GM12878 (cell line): ENCODE data around the gene ZNF148. TPM values are rescaled to one million over a fixed set of nuclear protein-coding genes. Genes with fewer than 3 reads are reported as not detected.

ENCODE experiments used
- ATAC-seq: fragments of 200-7000 bp; cut with Tn5 transposase; 3 replicates; pipeline ENCODE4 v1.9.1; 2020; ENCODE audit warnings: mild to moderate bottlenecking, moderate library complexity
- BruUV-seq: library from RNA; stranded (reverse); fragments of 400-500 nt; replicated peaks from 2 replicates; lab custom pipeline; 2021; lab: Mats Ljungman, UMichigan
- CTCF ChIA-PET: fragments of 300-600 bp; sonication (Branson Sonifier 250); formaldehyde crosslinking; extraction: SDS; loops from one replicate; lab custom pipeline; 2021; ENCODE audit warnings: inconsistent platforms; lab: Yijun Ruan, JAX
- POLR2A ChIA-PET: fragments of 350-600 bp; formaldehyde crosslinking; extraction: SDS; loops from one replicate; lab custom pipeline; 2021; ENCODE audit warnings: inconsistent platforms; lab: Charles Lee
- RAD21 ChIA-PET: fragments of 300-600 bp; sonication (Branson Sonifier 250); formaldehyde crosslinking; loops from one replicate; lab custom pipeline; 2023; ENCODE audit warnings: antibody characterized with exemption; ENCODE audit not compliant: unreplicated experiment; lab: Charles Lee
- SMC1A ChIA-PET: fragments of 300-600 bp; sonication (Branson Sonifier 250); formaldehyde crosslinking; loops from one replicate; lab custom pipeline; 2023; ENCODE audit not compliant: unreplicated experiment, uncharacterized antibody; lab: Charles Lee
- DNase-seq: peaks from one replicate; pipeline ENCODE4 v3.0.0-alpha.2; 2011; ENCODE audit warnings: low read depth, low spot score
- FAIRE-seq: peaks from 3 replicates; lab custom pipeline; 2011; peaks lifted over from hg19 to GRCh38; lab: Jason Lieb, UNC
- H2AFZ ChIP-seq: 2 replicates; pipeline ENCODE4 v1.6.0; 2011; ENCODE audit warnings: low read depth, low read length, control low read depth; ENCODE audit not compliant: control insufficient read depth
- H3K27ac ChIP-seq: 2 replicates; pipeline ENCODE4 v1.5.1; 2011; ENCODE audit warnings: control low read depth; ENCODE audit not compliant: control insufficient read depth, insufficient read depth
- H3K27me3 ChIP-seq, 2 experiments: replicated peaks in 1 of 2; 2 replicates each; pipeline versions ENCODE4 v1.6.0 to v1.6.1; 2011; ENCODE audit warnings: low read length in 1 of 2; ENCODE audit not compliant: control insufficient read depth in 2 of 2, insufficient read depth in 2 of 2
- H3K36me3 ChIP-seq, 2 experiments: 2 replicates each; pipeline ENCODE4 v1.5.1; 2011; ENCODE audit warnings: low read length in 1 of 2; ENCODE audit not compliant: control insufficient read depth in 2 of 2, insufficient read depth in 2 of 2
- H3K4me1 ChIP-seq: 2 replicates; pipeline ENCODE4 v1.6.1; 2011; ENCODE audit warnings: mild to moderate bottlenecking, low read length, moderate library complexity, mixed read lengths; ENCODE audit not compliant: control insufficient read depth, insufficient read depth
- H3K4me2 ChIP-seq: 2 replicates; pipeline ENCODE4 v1.6.0; 2011; ENCODE audit warnings: control low read depth; ENCODE audit not compliant: control insufficient read depth, insufficient read depth
- H3K4me3 ChIP-seq: fragments of 200-600 bp; sonication (generic); 2 replicates; pipeline ENCODE4 v1.5.1; 2016
- H3K79me2 ChIP-seq: 2 replicates; pipeline ENCODE4 v1.6.0; 2011; ENCODE audit warnings: low read length; ENCODE audit not compliant: control insufficient read depth, insufficient read depth
- H3K9ac ChIP-seq: 2 replicates; pipeline ENCODE4 v1.8.0; 2011; ENCODE audit warnings: low read length, control low read depth, mixed read lengths; ENCODE audit not compliant: control insufficient read depth, insufficient read depth
- H3K9me3 ChIP-seq: replicated peaks from 3 replicates; pipeline ENCODE4 v1.5.1; 2011; ENCODE audit warnings: mild to moderate bottlenecking, low read length; ENCODE audit not compliant: control insufficient read depth, insufficient read depth
- H4K20me1 ChIP-seq: 2 replicates; pipeline ENCODE4 v1.6.0; 2011; ENCODE audit not compliant: control insufficient read depth, insufficient read depth
- CHD1 ChIP-seq: IDR thresholded peaks from 2 replicates; pipeline ENCODE4 v1.6.1; 2012; ENCODE audit warnings: low read depth, low read length, improper control_type of control experiment
- MYC ChIP-seq: IDR thresholded peaks from 2 replicates; pipeline ENCODE4 v1.6.1; 2011; ENCODE audit warnings: mild to moderate bottlenecking, low read length, moderate library complexity, inconsistent platforms; ENCODE audit not compliant: insufficient read depth, insufficient replicate concordance, insufficient read length, severe bottlenecking
- NFYB ChIP-seq: IDR thresholded peaks from 2 replicates; pipeline ENCODE4 v1.6.1; 2011; ENCODE audit warnings: low read depth, mild to moderate bottlenecking, low read length, improper control_type of control experiment, moderate library complexity; ENCODE audit not compliant: insufficient read depth
- PML ChIP-seq: IDR thresholded peaks from 2 replicates; pipeline ENCODE4 v1.6.1; 2012; ENCODE audit warnings: low read length, inconsistent platforms
- ZNF687 ChIP-seq: fragments of 450-650 bp; IDR thresholded peaks from 2 replicates; pipeline ENCODE4 v1.6.1; 2017; ENCODE audit warnings: mild to moderate bottlenecking, moderate library complexity
- WGBS: methylation state at CpG from one replicate; pipeline ENCODE4 v1.1.6; 2016; ENCODE audit warnings: low lambda C conversion rate; ENCODE audit not compliant: insufficient replicate concordance, insufficient coverage; ENCODE audit errors: missing lambda C conversion rate; 5-methylcytosine and 5-hydroxymethylcytosine counted together
- in situ Hi-C: fragments of 300-500 bp; cut with MboI; formaldehyde crosslinking; loops from 9 replicates; pipeline ENCODE4 v1.14.3; 2018; ENCODE audit warnings: mixed read lengths
- intact Hi-C: fragments of 100-400 bp; cut with micrococcal nuclease; formaldehyde crosslinking; loops from one replicate; pipeline ENCODE4 v1.14.2; 2022; ENCODE audit not compliant: unreplicated experiment
- polyA plus RNA-seq, 11 experiments: library from polyadenylated mRNA; depleted of rRNA in 4 of 11; unstranded in 6 of 11; stranded (reverse) in 5 of 11; fragments of >200 nt; fragmentation: Nextera tagmentation in 4 of 11; fragmentation: Illumina TruSeq in 1 of 11; extraction: Ambion mirVana in 4 of 11; extraction: Trizol in 1 of 11; gene quantifications; 1 replicate in 1 of 11; 2 replicates in 10 of 11; pipeline versions ENCODE4 v1.2.1 to v1.2.3, GENCODE V29; 2011 to 2016; ENCODE audit warnings: inconsistent platforms in 2 of 11, missing spikeins in 2 of 11, low read depth in 1 of 11
- total RNA-seq, 4 experiments: library from RNA; depleted of rRNA in 3 of 4; stranded (reverse); fragments of >200 nt in 3 of 4; fragmentation: Illumina TruSeq in 1 of 4; extraction: Trizol in 1 of 4; gene quantifications; 2 replicates each; pipeline versions ENCODE4 v1.2.1 to v1.2.3, GENCODE V29; 2013 to 2021

ZNF148 gene
- total and polyA plus RNA-seq, 10 of the 15 experiments (the other 5 are each of a cell fraction or from before 2014, with no cell fraction given), result 8.6 to 40.4 (median 26.7) TPM

- POLR2A ChIA-PET, result no interaction called here
- in situ Hi-C loops, result no loop called here
- SMC1A ChIA-PET, result no interaction called here
- Histone ChIP-seq H3K4me1 (peaks cover 5% of the 10 kb centered on the region; the same call in 1 of the 2 replicates), H2AFZ (no peak overlapping the region), H3K27ac (no peak overlapping the region), H3K9ac (no peak overlapping the region), H3K27me3 (no peaks in the 10 kb centered on the region), H3K36me3 (peaks cover 2 to 8% of the 10 kb centered on the region in 2 experiments; a peak in 3 of 4 replicates), H3K4me2 (no peak overlapping the region), H3K79me2 (no peaks in the 10 kb centered on the region), H3K9me3 (no peaks in the 10 kb centered on the region; the same call in 2 of the 3 replicates), H3K4me3 (no peak overlapping the region), H4K20me1 (no peaks in the 10 kb centered on the region)
- no TSS peak for BruUV-seq
- no peak for ATAC-seq
- WGBS, result 96% methylated on average over 1 of the region's 1 CpG
- CTCF ChIA-PET, result interaction anchor here (0.9 kb wide), 1 partner anchor 209 kb away, joined by 4 read pairs; no protein-coding TSS in a partner anchor
- DNase-seq, result no peak
- intact Hi-C loops, result no loop called here
- no peak for TF ChIP-seq CHD1
- TF ChIP-seq MYC, result no peak
- no peak for TF ChIP-seq NFYB
- no peak for FAIRE-seq
- RAD21 ChIA-PET, result no interaction called here
These were observed 145.4 kb downstream of the ZNF148 start for GRCh38 chr3:125229707-125230106.

GRCh38 chr3:125229168-125229567 lies 146.0 kb downstream of the ZNF148 start:
- DNase-seq, result no peak
- no peak overlapping the region for H3K4me2 ChIP-seq
- ChIA-PET SMC1A (no interaction called here), POLR2A (no interaction called here), RAD21 (no interaction called here), CTCF (no interaction called here)
- H3K4me3 ChIP-seq, result no peak overlapping the region
- H3K79me2 ChIP-seq, result no peaks in the 10 kb centered on the region
- no peaks in the 10 kb centered on the region for H3K27me3 ChIP-seq
- no peaks in the 10 kb centered on the region; the same call in 2 of the 3 replicates for H3K9me3 ChIP-seq
- WGBS, result 84% methylated on average over 7 of the region's 7 CpGs
- H3K36me3 ChIP-seq, result peaks cover 2 to 8% of the 10 kb centered on the region in 2 experiments; a peak in 3 of 4 replicates
- intact Hi-C loops, result no loop called here
- no TSS peak for BruUV-seq
- in situ Hi-C loops, result no loop called here
- no peak for ATAC-seq
- H2AFZ ChIP-seq, result no peak overlapping the region
- peaks cover 5% of the 10 kb centered on the region; the same call in 1 of the 2 replicates for H3K4me1 ChIP-seq
- H4K20me1 ChIP-seq, result no peaks in the 10 kb centered on the region
- no peak overlapping the region for H3K9ac ChIP-seq
- TF ChIP-seq PML (no peak), ZNF687 (no peak)
- no peak for FAIRE-seq
- H3K27ac ChIP-seq, result no peak overlapping the region
